NCI-H2196 treated with DMSO at 0.1 percent for 48 hours (cell line): ENCODE results near the gene AGER.
"Not testable (repeated sequence)": the region's sequence is repeated elsewhere in the genome, so short reads cannot be mapped to it uniquely, and the experiment has no call there.

ENCODE experiments used
- DNase-seq: peaks from one replicate; lab custom pipeline; 2025; ENCODE audit not compliant: unreplicated experiment; lab: John Stamatoyannopoulos, UW

AGER gene

DNA sequence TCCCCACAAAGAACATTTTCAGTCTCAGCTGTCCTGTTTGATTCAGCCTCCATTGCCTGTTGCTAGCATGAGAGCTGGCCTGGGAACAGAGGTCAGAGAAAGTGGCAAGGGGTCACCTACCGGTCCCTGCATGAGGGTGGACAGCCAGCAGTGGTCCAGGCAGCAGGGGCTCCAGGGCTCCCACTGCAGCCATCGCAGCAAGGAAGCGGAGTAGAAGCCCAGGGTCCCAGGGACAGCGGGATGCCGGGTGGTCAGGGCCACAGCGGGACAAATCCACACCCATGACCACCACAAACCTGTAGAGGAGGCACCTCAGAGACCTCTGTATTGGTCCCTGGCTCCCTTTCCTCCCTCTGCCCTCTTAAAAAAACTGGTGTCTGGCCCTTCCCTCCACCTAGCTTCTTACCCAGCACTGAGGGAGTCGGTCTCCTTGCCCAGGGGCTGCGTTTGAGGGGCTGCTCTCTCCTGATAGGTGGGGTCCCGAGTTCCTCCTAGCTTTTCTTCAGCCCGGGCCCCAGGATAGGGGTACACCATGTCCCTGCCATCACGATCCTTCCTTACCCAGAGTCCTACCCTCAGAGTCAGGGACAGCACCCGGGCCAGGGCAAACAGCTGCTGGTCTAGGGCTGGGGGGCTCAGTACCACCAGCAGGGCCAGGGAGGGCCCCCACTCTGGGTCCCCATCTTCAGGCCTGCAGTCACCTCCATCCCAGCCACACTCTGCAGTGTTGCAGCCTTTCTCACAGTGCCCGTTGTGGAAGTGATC lies 16.8 kb upstream of the AGER start:
- DNase-seq: no peak

DNA sequence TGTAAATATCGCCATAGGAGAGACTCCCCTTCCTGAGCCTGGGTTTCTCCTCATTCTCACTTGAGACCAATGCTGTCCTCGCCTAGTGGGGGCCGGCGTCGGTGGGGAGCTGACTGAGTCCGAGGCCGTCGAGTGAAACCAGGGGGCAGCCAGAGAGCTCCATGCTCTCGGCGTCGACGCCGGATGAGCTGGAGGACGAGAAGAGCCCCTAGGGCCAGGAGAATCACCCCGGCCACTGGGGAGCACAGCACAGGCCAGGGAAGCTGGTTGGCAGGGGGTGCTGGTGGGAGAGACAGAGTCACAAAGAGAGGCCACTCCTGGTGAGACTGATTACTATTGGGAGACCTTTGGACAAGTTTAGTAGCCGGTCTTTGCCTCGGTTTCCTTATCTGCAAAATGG lies 14.8 kb upstream of the AGER start:
- DNase-seq: no peak

DNA sequence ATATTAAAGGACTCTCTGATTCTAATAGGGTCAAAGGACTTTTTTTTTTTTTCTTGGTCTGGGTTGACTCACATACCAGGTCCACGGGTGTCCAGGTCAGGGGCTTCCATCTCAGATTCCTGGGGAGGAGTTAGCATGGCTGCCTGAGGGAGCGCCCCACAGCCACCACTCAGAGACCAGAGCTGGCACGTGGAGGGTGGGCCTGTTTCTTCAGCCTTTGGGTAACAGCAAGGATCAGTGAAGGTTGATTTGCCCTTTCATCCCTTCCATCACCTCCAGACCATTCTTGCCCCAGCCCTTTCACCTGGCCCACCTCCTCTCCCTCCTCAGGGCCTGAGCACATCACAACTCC lies 14.3 kb upstream of the AGER start:
- no peak for DNase-seq

DNA sequence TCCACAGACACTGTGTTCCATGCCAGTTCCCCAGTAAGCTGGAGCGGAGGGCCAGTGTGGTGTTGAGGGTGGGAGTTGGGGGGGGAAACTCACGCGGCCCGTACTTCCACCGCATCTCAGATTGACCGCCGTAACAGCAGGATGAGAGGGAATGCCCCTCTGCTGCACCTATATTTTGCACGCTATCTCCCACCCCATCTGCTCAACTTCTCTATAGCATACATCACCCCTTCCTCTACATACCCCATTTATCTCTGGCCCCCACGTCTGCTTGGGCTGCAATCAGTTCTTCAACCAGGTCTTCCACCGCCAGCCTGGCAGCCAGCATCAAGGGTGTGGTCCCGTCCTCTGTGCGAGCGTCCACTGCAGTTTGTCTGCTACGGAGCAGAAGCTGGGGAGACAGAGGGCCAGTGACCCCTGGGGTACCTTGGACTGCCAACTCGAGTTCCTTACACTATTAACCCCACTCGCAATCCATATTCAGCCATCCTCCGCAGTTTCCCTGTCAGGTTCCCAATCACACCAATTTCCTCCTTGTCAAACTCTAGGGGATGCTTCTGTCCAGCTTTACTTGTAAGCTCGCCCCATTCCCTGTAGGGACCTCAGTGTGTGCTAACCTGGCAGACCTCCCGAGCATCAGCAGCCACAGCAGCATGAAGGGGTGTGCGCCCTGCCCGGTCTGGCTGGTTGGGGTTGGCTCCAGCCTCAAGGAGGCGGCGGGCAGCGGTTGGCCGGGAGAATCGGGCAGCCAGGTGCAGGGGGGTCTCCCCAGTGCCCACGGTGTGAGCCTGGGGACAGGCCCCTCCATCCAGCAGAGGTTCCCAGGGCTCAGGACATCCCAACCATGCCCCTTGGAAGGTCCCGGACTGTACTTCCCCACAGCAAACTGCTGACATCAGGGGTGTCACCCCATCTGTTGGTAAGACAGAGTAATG lies 12.9 kb upstream of the AGER start:
- no peak for DNase-seq

DNA sequence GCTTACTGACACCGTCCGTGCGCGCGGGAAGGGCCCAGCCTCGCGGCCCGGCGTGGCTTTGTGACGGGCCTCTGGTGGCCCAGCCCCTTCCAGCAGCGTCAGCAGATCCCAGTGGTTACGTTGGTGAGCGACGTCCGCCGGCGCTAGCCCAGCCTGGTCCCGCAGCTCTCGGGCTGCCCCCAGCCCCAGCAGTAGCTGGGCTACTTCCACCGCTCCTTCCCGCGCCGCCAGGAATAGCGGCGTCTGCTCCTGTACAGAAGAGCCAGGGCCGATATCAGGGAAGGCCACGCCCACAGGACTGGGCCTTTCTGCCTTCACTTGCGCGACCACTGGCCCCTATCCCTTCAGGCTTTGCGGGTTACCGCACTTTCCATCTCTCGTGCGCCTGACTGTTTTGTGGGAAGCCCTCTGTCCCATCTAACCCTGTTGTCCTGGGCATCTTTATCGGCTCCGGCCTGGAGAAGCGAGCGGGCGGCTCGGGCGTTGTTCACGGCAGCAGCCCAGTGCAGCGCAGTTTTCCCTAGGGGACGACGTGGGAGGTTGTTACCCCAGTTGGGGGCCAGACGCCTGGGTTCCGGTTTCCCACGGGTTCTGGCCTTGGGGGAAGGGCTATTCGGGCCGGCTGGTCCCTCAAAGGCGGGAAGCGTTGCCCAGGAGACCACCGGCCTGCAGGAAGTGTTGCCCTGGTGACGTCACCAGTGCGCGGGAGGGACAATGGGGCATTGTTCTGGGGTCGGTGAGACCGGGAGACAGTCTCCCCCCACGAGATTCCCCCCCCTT lies 12.0 kb upstream of the AGER start:
- DNase-seq: peak; percentile 71

DNA sequence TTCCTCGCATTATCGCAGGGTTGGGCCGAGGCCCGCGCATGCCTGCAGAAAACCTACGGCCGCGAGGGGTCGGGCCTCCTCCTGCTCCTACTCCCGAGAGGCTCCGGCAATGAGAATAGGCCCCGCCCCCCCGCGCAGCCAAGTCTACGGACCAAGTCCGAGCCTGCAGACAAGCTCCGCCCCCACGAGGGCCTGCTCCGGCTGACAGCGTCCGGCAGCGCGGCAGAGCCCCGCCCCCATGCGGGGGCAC lies 11.5 kb upstream of the AGER start:
- peak; percentile 100 for DNase-seq

DNA sequence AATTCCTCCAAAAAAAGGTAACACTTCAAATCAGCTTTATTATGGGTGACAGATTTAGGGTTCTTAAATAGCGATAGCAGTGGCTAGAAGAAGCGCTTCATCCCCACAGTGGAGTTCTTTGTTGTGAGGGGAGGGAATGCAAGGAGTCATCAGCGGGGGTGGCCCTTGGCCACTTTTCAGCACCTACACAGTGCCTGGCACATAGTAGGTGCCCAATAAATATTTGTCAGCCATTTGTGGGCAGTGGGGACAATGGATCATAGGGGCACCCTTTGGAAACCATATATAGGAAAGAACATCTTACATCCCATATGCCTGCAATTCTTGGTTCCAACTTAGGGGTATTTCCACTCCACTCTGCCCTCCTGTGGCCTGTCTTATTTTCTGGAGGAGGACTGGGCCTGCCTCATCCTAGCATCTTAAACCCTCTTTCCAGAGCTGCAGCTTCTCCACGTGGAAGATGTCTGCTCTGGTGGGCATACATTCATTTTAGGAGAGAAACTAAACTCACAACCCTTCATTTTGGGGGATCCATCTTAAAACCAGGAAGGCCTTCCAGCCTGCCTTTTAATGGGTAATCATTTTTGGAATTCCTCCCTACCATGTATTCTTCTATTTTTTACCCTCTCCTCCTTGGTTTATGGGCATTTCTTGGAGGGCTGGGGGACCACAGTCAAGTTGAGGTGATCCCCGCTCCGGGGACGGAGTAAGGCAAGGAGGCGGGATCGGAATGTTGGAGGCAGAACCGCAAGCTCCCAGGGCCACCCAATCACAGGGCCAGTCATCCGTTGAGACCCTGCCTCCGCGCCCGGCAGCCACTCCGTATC lies 11.0 kb upstream of the AGER start:
- peak; percentile 10 for DNase-seq

DNA sequence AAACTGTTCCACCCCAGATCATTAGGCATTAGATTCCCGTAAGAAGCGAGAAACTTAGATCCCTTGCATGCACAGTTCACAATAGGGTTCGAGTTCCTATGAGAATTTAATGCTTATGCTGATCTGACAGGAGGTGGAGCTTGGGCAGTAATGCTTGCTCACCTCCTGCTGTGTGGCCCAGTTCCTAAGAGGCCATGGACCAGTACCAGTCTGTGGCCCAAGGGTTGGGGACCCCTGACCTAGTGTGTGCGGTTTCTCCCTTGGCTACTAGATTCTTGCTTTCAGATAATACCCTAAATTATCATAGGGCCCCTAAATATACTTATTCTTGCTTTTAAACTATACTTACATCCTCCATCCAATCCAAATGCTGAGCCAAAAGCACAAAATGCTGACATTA lies 10.3 kb upstream of the AGER start:
- DNase-seq: no peak

DNA sequence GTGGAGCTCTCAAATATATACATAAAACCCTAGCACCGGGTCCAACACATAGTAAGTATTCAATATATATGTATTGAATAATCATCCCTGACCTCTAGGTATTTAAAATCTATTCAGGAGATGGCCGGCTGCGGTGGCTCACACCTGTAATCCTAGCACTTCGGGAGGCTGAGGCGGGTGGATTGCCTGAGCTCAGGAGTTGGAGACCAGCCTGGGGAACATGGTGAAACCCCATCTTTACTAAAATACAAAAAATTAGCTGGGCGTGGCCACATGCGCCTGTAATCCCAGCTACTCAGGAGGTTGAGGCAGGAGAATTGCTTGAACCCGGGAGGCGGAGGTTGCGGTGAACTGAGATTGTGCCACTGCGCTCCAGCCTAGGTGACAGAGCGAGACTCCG lies 9.0 kb upstream of the AGER start:
- not testable (repeated sequence) for DNase-seq

DNA sequence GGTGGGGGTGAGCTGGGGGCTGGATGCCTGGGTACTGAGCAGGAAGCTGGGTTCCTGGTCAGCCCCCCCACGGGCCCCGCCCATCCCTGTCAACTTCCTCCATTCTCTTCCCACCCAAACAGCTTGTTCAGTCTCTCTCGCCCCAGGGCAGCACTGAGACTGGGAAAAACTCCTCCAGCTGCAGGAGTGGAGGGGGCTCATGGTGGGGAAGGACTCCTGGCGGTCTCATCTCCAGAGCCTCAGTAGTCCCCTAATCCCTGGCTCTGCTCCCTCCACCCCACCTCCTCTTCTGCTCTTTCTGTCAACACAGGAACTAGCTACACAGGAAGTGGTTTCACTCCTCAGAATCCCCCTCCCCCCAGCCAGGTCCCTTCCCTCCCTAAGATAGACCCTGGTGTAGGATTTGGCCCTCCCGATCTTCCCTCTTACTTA lies 8.6 kb upstream of the AGER start, which contains the start of gene GPSM3:
TSS of gene GPSM3 (minus strand) at position 36 of the 432 bp plus-strand sequence. CDS start 130 bp downstream, outside the sequence.
- no peak for DNase-seq

DNA sequence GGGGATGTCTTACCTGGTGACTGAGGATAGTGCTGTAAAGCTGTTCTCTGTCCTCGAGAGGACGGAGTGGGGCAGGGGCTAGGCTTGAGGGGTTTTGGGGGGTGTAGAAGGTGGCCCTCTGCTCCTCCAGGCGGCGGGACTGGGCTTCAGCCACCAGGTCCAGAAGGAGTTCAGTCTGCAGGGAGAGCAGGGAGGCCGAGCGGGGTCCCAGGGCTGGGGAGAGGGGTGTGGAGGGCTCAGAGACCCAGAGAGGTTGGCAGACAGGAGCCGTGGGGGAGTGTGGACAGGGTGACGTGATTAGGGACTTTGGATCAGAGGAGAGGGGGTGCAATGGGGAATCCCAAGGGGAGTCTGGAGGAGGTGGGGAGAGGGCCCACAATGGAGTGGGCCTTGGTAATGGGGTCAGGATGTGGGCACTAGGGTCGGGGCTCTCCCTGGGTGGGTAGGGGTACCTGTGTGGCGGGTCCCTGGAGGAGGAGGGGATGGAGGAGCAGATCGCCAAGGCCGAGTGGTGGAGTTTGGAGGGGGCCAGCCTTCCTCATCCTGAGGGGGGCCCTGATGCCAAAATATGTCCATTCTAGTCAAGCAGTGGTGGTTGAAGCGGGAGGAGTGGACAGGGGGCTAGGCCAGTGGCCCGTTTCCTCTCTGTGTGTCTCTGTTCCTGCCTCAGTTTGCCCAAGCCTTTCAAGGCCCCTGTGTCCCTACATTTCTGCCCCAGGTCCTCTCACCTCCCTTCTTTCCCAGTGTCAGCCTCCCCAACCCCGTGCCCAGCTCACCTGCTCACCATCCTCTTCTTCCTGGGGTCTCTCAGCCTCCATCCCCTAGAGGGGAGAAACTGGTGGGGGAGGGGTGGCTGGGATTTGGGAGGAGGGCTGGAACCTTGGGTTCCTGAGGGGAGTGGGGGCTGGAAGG lies 7.9 kb upstream of the AGER start:
- DNase-seq: no peak

DNA sequence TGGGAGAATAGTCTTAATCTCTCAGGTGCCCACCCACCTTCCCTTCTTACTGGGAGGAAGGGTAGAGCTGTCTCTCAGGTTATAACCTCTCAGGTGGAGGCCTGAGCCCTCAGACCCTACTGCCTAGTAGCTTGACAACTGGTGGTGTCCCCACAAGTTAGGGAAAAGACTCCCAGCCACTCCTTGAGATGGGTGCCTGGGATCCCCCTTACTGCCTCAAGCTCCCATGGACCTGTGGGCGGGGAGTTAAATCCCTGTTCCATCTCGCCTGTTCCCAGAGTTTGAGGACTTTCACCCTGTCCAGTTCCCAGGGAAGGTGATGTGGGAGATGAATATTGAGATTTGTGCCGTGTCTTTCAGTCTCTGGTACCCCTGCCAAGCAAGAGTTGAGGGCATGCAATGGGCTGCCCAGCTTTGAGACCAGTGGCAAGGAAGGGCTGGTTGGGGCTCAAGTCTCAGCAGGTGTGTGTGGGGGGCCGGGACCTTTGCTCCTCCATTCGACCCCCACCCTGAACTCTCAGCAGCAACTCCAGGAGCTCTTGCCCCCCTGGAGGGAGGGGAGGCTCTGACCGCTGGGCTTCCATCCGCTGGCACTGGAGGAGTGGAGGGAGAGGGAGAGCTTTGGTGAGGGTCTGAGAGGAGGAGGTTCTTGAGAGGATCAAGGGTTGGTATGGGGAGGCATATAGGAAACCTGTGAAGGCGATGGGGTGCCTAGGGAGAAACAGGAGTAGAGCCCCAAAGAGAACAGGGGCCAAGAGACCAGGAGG lies 7.0 kb upstream of the AGER start:
- DNase-seq: no peak

DNA sequence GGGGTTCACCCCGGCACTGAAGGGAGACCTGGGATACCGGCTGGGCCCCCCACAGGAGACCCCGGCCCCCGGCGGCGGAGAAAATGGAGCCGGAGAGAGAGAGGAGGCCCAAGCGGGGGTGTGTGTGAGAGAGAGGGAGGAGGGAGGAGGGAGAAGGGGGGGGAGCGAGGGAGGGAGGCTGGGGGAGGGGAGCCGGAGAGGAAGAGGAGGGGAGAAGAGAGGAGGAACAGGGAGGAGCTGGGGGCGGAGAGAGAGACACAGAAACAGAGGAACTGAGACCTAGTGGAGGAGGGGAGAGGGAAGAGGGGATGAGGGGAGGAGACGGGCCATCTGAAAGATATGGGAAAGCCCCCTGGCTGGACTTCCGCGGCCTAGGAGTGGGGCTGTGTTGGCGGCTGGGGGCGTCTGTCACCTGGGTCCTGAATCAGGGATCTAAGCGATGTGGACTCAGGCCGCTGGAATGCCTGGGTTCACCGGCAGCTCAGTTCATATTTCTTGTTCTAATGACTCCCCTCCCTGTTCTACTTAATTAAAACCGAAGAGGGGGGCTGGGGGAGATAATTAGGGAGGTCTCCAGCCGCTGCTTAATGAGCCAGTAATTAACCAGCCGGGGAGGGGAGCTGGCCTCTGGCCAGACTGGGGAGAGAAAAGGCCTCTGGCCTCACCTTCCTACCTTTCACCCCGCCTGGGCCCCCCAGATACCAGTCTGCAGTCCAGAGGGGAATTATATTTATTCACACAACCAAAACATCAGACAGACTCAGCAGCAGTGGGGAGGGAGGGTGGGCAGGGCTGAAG lies 6.2 kb upstream of the AGER start, which contains the start of gene PBX2:
TSS of gene PBX2 (minus strand) at position 149 of the 798 bp plus-strand sequence. CDS start 287 bp downstream, outside the sequence.
- DNase-seq: peak; percentile 70

DNA sequence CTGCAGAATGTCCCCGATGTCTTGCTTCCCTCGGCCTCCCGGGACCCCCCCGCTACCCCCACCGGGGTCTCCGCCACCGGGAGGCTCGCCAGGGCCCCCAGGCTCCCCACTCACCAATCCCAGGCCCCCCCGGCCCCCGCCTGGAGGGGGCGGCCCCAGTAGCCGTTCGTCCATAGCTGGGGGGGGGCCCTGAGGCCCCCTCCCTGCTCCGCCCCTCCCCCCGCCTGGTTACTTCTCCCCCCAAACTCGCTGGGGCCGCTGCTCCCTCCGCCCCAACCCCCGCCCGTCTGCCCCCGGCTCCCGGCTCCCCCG lies 5.6 kb upstream of the AGER start:
- DNase-seq: no peak

DNA sequence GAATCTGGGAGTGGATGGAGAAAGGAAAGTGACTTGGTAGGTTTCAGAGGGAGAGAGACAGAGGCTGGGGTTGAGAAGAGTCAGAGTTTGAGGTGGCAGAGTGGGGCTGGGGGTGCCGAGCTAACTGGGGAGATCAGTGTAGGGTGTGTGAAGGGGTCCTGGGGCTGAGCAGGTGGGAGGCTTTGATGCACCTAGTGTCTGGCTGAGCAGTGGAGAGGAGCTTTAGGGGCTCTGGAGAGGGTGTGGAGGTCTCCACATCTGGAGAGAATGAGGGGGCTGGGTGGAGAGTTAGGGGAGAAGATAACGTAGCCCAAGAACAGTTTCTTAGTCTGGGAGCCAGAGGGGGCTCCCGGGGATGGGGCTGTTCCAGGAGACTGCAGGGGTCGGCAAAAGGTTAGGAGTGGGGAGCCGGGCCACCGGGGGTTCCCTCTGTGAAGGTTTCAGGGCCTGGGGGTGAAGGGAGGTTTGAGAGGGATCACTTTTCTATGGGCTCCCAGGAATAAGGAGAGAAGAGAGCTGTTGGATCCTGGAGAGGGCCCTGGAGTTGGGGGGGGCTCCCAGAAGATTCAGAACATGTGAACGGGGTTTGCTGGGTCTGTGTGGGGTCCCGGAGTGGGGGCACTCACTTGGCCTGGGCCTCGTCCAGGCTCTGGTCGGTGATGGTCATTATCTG lies 5.2 kb upstream of the AGER start:
- no peak for DNase-seq

DNA sequence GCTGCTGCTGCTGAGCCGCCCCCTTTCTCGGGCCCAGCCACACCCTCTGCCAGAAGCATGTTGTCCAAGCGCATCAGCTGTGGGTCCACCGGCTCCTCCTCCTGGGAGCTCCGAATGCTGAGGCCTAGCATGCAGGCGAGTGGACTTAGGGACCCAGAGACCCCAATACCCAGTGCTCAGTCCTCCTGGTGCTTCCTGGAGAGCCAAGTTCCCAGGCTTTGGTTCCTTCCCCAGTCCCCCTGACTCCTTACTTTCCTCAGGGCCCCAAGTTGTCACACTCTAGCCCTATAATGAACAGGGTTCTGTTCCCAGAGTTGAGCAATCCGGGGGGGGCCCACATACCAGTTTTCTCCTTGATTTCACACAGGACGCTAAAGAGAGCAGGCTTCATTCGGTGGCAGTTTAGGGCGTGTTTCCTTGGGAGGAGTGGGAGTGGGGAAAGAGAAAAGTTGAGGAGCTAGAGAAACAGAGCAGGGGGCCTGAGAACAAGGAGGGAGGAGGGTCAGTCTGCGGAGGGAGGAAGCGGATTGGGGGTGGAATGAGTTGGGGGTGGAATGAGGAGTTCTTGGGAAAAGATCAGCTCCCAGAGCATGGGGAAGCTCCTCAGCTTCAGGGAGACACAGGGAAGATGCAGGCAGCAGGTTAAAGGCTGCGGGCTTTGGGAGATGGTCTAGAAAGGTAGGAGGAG lies 4.5 kb upstream of the AGER start:
- no peak for DNase-seq

DNA sequence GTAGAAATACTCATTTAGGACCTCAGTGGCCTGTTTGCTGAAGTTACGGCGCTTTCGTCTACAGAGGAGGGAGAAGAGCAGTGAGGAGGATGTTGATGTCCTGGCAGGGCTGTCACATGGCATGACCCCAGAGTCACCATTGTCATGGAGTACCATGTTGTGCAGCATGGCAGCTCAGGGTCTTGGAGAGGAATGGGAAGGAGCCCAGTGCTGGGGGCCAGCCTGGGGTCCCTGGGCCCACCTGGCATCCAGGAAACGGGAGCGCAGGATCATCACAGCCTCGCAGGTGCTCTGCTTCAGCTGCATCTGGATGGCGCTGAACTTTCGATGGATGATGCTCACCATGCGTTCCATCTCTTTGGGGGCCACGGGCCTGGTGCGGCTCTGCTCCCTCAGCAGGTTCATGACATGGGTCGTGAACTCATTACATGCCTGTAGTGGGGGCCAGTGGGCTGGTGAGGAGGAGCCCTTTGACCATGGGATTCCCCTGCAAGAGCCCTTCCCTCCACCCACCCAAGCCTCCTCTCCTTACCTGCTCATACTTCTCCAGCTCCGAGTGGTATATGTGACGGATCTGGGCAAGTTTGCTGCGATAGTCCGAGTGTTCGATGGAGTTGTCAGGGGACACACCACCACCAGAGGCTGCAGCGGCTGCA lies 3.8 kb upstream of the AGER start:
- DNase-seq: not testable (repeated sequence)
